B cell (primary cell): ENCODE data around the gene GSC2.

Source experiments
- EZH2 ChIP-seq: IDR thresholded peaks from 2 replicates; pipeline ENCODE4 v1.6.1; 2012; ENCODE audit warnings: borderline replicate concordance, low read depth, mild to moderate bottlenecking, moderate library complexity, low read length; ENCODE audit not compliant: insufficient read depth, poor library complexity, severe bottlenecking
- TF ChIP-seq, protein P1 (sequence below): fragments of 200-600 bp; IDR thresholded peaks from one replicate; pipeline ENCODE4 v1.8.0; 2022; ENCODE audit warnings: antibody characterized with exemption, mild to moderate bottlenecking

DNA sequence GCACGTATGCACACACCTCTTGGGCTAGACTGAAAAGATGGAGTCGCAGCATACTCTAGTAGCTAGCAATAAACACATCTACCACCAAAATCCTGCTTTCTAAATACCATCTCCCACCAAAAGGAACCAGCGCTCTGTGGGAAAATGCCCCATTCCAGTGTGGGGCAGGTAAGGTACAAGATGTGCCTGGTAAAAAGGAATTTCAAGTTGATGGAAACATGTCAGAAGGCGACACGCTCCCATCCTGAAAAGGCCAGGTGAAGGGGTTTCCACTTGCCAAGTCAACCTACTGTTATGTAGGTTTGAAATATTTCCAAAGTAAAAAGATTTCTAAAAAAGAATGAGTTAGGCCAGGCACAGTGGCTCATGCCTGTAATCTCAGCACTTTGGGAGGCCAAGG is 36.7 kb downstream of the GSC2 start:
- TF ChIP-seq EZH2: no peak
- TF ChIP-seq, protein P1, sequence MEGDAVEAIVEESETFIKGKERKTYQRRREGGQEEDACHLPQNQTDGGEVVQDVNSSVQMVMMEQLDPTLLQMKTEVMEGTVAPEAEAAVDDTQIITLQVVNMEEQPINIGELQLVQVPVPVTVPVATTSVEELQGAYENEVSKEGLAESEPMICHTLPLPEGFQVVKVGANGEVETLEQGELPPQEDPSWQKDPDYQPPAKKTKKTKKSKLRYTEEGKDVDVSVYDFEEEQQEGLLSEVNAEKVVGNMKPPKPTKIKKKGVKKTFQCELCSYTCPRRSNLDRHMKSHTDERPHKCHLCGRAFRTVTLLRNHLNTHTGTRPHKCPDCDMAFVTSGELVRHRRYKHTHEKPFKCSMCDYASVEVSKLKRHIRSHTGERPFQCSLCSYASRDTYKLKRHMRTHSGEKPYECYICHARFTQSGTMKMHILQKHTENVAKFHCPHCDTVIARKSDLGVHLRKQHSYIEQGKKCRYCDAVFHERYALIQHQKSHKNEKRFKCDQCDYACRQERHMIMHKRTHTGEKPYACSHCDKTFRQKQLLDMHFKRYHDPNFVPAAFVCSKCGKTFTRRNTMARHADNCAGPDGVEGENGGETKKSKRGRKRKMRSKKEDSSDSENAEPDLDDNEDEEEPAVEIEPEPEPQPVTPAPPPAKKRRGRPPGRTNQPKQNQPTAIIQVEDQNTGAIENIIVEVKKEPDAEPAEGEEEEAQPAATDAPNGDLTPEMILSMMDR: no peak
